Astrocyte of the hippocampus (primary cell): ENCODE data around the gene DEPDC5.
"Not testable (repeated sequence)": the region's sequence is repeated elsewhere in the genome, so short reads cannot be mapped to it uniquely, and the experiment has no call there.

Experiments
- DNase-seq: peaks from one replicate; pipeline ENCODE4 v3.0.0; 2011; ENCODE audit warnings: low read depth, low spot score

The DEPDC5 gene

DNA sequence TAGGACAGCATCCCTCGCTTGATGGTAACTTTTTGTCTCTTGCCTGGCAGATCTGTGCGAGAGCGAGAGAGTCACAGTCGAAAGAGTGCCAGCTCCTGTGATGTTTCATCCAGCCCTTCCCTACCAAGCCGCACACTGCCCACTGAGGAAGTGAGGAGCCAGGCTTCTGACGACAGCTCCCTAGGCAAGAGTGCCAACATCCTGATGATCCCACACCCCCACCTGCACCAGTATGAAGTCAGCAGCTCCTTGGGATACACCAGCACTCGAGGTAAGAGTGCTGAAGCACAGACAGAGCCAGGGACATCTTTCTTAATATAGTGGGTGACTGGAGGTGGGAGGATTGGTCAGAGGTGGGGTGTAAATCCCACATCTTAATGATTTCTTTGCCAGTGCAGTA is 61.1 kb downstream of the DEPDC5 start:
- no peak for DNase-seq

DNA sequence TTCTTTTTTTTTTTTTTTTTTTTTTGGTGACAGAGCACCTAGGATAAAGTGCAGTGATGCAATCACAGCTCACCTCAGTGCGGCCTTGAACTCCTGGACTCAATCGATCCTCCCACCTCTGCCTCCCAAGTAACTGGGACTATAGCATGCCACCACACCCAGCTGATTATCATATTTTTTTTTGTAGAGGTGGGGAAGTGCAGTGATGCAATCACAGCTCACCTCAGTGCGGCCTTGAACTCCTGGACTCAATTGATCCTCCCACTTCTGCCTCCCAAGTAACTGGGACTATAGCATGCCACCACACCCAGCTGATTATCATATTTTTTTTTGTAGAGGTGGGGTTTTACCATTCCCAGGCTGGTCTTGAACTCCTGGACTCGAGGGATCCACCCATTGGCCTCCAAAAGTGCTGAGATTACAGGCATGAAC is 61.6 kb downstream of the DEPDC5 start:
- not testable (repeated sequence) for DNase-seq

- DNase-seq: no peak
These were observed 62.9 kb downstream of the DEPDC5 start for GRCh38 chr22:31816750-31817149.

DNA sequence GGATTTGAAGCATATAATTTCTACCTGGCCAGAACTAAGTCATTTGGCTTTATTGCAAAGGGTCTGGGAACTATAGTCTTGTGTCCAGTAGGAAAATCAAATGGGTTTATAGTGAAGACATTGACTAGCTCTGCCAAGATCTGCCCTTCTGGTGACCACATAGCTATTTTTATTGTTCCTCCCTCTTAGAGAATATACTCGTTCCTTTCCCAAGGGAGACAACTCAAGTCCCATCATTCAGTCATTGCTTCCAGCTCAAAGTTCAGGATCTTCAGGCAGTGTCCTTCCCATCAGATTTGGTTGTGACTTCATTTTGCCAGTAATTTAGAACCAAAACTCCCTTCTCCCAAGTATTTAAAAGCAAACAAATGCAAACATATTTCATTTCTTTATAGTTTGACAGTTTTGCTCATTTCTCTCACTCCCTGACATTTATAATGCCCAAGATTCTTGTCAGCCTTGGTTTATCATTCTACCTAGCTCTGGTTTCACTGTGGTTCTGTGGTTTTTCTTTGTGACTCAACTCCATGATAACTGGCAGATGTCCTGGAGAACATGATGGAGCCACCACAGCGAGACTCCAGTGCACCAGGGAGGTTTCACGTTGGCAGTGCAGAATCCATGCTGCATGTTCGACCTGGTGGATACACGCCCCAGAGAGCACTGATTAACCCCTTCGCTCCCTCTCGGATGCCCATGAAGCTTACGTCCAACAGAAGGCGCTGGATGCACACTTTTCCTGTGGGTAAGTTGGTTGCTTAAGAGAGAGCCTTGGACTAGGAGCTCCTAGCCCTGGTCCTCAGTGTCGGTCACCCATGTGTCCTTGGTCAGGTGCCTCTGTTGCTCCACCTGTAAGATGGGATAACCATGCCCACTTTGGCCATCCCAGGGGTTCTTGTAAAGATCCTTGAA is 64.9 kb downstream of the DEPDC5 start:
- peak; percentile 65 for DNase-seq

- no peak for DNase-seq
These were observed 66.8 kb downstream of the DEPDC5 start for GRCh38 chr22:31820655-31821054.

DNA sequence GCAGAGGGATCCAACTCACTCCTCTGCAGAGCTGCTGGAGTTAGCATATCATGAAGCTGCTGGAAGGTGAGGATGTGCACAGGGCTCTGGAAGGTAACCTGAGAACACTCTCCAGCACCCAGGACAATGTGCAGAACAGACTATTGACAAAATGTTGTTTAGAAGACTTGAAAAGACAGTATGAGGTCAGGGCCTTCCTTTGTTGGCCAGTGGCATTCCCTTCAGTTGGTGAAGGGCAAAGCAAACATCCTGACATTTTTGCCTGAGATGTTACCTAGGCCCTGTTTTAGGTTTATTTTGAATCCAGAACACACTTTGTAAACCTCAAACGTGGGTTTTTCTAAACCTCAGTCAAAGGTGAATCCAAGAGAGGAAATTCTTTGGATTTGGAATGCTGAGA is 67.8 kb downstream of the DEPDC5 start:
- DNase-seq: no peak

GRCh38 chr22:31822523-31822922 is 68.7 kb downstream of the DEPDC5 start:
- DNase-seq: no peak

DNA sequence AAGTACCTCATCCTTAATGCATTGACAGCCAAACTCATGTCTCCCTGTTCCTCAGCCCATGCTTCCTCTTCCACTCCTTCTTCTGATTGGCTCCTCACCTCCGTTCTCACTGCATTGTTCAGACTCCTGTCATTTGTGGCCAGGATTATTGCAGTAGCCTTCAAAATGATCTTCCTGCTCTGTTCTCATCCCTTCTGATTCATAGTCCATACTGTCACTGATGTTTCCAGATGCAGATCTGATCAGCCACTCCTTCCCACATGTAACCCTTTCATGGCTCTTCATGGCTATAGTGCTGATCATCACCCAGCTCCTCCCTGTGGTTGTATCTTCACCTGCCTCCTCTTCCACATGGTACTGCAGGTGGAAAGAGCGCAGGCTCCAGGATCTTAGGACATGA is 71.7 kb downstream of the DEPDC5 start:
- no peak for DNase-seq

- DNase-seq: peak; percentile 68
These were observed 72.6 kb downstream of the DEPDC5 start for GRCh38 chr22:31826443-31826842.

DNA sequence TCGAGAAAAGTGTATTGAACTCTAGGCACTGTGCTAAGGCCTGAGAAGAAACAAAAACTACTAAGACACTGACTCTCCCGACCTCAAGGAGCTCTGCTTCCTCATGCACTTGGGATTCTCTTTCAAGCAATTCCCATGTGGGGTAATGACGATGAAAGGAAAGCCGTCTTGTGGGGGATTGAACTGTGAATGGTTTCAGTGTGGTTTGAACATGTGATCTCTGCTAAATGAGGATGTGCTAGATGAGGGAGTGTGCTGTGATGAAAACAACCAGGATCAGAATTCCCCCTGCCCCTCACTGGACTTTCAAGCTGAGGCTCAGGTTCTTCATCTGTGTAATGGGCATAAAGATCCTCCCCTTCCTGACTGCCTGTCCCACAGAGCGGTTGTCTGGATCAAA is 74.9 kb downstream of the DEPDC5 start:
- no peak for DNase-seq

GRCh38 chr22:31829505-31829904 is 75.7 kb downstream of the DEPDC5 start:
- peak; percentile 87 for DNase-seq

GRCh38 chr22:31830721-31831070 is 76.9 kb downstream of the DEPDC5 start:
- DNase-seq: no peak

DNA sequence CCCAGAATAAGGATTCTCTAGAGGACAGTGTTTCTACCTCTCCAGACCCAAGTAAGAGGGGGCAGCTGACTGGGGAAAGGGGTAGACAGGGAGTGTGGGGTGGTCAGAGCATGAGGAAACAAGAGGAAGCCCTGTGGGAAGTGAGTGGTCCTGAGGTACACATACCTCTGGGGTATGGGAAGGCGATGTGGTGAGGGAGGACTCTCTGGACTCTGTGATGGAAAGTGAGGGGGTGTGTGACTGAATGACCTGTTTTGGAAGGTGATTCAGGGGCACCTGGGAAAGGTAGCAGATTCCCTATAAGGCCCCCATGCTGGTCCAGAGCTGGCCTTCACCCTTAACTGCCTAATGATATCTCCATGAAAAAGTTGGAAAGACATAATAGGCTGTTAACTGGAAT is 80.1 kb downstream of the DEPDC5 start:
- no peak for DNase-seq

DNA sequence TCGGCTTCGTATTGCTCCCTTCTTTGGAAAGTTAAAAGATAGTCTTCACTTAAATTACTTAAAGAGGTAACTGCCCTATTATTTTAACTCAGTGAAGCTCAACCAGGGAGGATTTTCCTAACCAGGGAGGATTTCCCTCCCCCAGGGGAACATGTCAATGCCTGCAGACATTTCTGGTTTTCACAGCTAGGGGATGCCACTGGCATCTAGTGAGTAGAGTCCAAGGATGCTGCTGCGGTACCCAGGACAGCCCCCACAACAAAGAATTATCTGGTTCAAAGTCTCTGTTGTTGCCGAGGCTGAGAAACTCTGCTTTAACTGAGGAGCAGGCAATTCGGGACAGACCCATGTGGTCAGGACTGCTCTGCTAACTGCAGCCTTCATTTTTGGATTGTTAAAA is 82.2 kb downstream of the DEPDC5 start:
- no peak for DNase-seq

DNA sequence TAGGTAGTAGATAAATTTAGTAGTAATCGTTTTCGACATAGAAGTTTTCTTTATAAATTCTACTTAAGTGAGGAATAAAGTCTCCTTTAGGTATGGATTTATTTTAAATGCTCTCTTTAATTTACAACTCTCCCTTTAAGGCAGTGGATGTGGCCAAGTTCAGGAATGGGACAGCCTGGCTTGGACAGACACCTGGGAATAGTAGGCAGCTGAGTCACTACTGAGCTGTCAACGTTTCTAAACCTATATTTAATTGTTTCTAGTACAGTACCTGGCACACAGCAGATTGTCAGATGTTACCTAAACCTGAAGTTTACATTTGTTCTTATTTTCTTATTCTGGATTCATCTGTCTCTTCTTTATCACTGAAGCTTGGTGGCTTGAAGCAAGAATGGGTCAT is 85.1 kb downstream of the DEPDC5 start:
- DNase-seq: no peak

DNA sequence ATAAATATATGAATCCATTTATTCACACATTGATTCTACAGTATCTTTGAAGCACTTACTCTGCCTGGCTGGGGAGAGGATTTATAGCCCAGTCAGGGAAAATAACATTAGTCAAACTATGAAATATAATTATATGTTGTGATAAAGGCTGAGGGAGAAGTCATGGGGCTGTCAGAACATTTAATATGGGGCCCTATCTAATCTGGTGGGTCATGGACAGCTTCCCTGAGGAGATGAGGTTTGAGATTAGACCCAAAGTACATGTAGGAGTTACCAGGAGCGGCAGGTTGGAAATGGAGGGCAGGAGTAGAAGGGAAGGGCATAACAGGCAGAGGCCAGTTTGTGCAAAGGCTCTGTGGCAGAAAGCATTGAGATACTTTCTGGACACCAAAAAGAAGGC is 86.2 kb downstream of the DEPDC5 start:
- DNase-seq: no peak

DNA sequence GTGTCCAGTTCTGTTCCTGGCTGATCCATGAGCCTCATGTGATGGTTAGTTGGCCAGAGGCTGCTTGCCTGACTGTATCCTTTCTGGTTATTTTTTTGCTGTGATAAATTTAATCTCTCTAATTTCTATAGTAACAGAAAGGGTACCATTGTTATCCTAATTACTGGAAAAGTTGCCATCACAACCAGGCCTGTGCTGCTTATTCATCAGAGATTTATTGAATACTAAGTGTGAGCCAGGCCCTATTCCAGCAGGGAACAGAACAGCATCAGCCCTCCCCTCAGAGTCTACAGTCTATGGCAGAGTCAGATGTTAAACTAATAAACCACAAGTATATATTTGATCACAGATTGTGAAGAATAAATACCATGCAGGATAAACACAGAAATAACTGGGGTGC is 86.8 kb downstream of the DEPDC5 start:
- DNase-seq: no peak

- DNase-seq: peak; percentile 32
These were observed 87.4 kb downstream of the DEPDC5 start for GRCh38 chr22:31841078-31841827.

GRCh38 chr22:31843526-31843925 is 89.7 kb downstream of the DEPDC5 start:
- no peak for DNase-seq

DNA sequence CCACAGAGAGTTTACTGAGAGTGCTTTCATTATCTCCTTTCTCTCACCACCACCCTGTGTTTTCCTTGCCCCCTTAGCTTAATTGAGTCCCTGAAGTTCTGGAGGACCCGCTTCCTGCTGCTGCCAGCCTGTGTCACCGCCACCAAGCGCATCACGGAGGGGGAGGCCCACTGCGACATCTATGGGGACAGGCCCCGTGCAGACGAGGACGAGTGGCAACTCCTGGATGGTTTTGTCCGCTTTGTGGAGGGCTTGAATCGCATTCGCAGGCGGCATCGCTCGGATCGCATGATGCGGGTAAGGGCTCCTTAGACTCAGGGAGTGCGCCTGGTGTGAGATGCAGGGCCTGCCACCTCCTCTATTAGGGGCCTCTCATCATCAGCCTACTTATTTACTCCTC is 91.1 kb downstream of the DEPDC5 start:
- DNase-seq: no peak

DNA sequence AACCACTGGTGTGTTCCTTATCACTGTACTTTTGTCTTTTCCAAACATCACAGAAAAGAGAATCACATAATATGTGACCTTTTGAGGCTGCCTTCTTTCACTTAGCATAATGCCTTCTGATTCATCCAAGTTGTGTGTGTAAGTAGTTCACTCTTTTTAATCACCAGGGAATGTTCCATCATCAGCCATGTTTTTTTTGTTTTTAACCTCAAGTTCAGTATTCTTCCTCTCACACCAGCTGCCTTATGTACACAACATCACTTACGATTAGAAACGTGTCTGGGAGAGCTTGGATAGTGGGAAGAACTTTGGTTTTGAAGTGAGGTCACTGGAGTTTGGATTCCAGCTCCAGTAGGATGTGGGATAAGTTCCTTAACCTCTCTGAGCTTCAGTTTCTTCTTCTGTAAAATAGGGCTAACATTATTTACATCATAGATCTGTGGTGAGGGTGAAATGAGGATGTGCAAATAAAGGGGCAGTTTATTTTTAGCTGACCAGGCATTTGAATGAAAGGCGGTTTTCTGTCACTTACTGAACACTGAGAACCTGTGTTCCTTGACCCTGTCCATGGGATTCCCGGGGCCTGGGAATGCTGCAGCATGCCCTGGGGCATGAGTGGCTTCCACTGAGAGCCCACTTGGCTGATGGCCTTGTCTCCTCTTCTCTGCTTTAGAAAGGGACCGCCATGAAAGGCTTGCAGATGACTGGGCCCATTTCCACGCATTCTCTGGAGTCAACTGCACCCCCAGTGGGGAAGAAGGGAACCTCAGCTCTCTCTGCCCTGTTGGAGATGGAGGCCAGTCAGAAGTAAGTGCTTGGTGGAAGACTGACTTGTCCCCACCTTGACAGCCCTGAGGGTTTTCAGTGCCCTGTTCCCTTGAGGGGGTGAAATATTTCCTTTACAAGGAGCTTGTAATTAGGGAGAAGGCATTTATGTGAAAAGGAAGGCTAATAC is 92.6 kb downstream of the DEPDC5 start:
- DNase-seq: peak; percentile 63

GRCh38 chr22:31848411-31848810 is 94.6 kb downstream of the DEPDC5 start:
- no peak for DNase-seq
